IPS-18a (cell line): ENCODE measurements around the gene CDKAL1.
"Not testable (repeated sequence)": the region's sequence is repeated elsewhere in the genome, so short reads cannot be mapped to it uniquely, and the experiment has no call there.

Source experiments
- H3K27ac ChIP-seq: one replicate; pipeline ENCODE4 v1.5.1; 2013; ENCODE audit warnings: low read length
- H3K27me3 ChIP-seq: one replicate; pipeline ENCODE4 v1.6.1; 2013; ENCODE audit warnings: mild to moderate bottlenecking, low read length; ENCODE audit not compliant: control insufficient read depth, insufficient read depth
- H3K36me3 ChIP-seq: one replicate; pipeline ENCODE4 v1.6.1; 2013; ENCODE audit warnings: low read depth, low read length; ENCODE audit not compliant: control insufficient read depth
- H3K4me1 ChIP-seq: one replicate; pipeline ENCODE4 v1.6.1; 2013; ENCODE audit warnings: low read depth, low read length; ENCODE audit not compliant: control insufficient read depth
- H3K4me3 ChIP-seq: one replicate; pipeline ENCODE4 v1.5.1; 2013; ENCODE audit warnings: low read length
- H3K9ac ChIP-seq: one replicate; pipeline ENCODE4 v1.6.1; 2013; ENCODE audit warnings: mild to moderate bottlenecking, low read length, moderate library complexity
- H3K9me3 ChIP-seq: one replicate; pipeline ENCODE4 v1.6.1; 2013; ENCODE audit warnings: low read depth, low read length; ENCODE audit not compliant: control insufficient read depth

The CDKAL1 gene

DNA sequence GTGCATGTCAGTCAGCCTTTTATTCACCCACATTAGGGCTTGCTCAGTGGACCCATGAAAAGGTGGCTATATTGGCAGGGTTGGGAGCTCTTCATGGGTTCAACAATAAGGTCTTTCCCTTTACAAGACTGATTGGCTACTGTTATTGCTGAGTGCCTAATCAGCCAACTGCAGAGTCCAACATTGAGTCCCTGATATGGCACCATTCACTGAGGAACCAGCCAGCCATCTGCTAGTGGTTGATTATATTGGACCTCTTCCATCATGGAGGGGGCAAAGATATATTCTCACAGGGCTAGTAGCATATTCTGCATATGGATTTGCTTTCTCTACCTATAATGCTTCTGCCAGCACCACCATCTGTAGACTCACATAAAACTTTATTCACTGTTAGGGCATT is 69.9 kb downstream of the CDKAL1 start:
- H3K27ac ChIP-seq, result no peak overlapping the region
- no peak overlapping the region for H3K4me3 ChIP-seq
- H3K9ac ChIP-seq, result no peak overlapping the region
- H3K27me3 ChIP-seq, result no peaks in the 10 kb centered on the region
- no peaks in the 10 kb centered on the region for H3K4me1 ChIP-seq
- no peaks in the 10 kb centered on the region for H3K9me3 ChIP-seq
- H3K36me3 ChIP-seq, result no peaks in the 10 kb centered on the region

DNA sequence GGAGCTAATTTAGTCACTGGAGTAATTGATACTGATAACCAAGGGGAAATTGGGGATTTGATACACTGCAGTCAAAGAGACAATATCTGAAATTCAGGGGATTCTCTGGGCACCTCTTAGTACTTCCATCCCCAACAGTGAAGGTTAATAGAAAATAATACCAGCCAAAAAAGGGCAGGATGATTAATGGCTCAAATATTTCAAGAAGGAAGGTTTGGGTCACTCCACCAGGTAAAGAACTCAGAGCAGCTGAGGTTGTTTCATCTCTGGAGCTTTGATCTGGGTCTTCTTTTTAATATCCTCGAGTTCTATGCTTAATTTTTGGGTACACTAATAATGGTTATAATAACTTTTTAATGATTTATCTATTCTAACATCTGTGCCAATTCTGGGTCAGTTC is 70.8 kb downstream of the CDKAL1 start:
- no peak overlapping the region for H3K4me3 ChIP-seq
- no peak overlapping the region for H3K9ac ChIP-seq
- H3K27ac ChIP-seq, result no peak overlapping the region
- no peaks in the 10 kb centered on the region for H3K4me1 ChIP-seq
- H3K36me3 ChIP-seq, result no peaks in the 10 kb centered on the region
- no peaks in the 10 kb centered on the region for H3K27me3 ChIP-seq
- H3K9me3 ChIP-seq, result no peaks in the 10 kb centered on the region

DNA sequence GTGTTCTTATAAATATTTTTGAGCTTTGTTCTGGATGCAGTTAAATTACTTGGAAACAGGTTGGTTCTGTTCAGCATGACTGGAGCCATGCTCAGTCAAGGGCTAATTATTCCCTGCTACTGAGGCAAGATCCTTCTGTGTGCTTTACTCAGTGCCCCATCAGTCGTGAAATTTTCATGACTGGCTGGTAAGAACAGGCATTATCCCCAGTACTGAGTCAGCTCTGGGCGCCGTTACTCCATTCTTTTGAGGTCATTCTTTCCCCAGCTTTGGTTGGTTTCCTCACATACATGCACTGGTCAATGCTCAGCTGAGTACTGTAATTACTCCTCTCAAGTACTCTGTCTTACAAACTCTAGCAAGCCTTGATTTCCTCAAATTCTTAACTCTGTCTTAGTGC is 71.3 kb downstream of the CDKAL1 start:
- Histone ChIP-seq H3K4me3 (no peak overlapping the region), H3K9me3 (no peaks in the 10 kb centered on the region), H3K4me1 (no peaks in the 10 kb centered on the region), H3K36me3 (no peaks in the 10 kb centered on the region), H3K27ac (no peak overlapping the region), H3K27me3 (no peaks in the 10 kb centered on the region), H3K9ac (no peak overlapping the region)

DNA sequence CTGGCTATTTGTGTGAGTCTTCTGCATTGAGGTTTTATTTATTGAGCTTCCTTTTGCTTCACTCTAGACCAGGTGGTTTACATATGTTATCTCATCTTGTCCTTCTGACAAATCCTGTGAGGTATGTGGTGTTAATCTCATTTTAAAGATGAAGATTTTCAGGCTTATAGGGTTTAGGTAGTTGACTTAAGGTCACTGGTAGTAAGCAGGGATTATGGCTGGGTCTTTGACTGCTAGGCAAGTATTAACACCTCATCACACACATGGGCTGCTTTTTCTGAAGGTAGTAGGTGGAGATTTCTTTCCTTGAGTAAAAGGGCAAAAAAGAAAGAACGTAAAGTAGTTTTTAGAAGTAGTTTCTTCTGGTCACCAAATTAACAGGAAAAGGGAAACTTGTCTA is 72.6 kb downstream of the CDKAL1 start:
- H3K4me1 ChIP-seq, result no peaks in the 10 kb centered on the region
- H3K27ac ChIP-seq, result no peak overlapping the region
- no peaks in the 10 kb centered on the region for H3K9me3 ChIP-seq
- no peak overlapping the region for H3K9ac ChIP-seq
- H3K27me3 ChIP-seq, result no peaks in the 10 kb centered on the region
- no peak overlapping the region for H3K4me3 ChIP-seq
- H3K36me3 ChIP-seq, result no peaks in the 10 kb centered on the region

DNA sequence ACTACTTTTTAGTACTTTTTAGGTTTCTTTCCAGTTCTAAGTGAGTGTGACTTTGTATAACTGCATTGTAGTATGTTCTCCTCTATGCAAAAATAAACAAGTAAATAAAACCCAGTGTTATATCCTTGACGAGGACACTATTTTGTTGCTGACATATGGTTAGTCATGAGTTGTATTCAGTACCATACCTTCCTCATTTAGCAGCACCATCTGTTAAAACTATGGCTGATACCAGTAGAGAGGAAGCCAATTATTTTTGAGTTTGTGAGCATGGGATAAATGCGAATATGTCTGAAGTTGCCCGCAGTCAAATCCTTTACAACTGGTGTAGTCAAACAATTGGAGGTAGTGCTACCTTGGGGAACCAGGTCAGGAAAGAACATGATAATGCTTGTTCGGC is 74.1 kb downstream of the CDKAL1 start:
- no peak overlapping the region for H3K9ac ChIP-seq
- H3K4me3 ChIP-seq, result no peak overlapping the region
- H3K4me1 ChIP-seq, result no peaks in the 10 kb centered on the region
- no peak overlapping the region for H3K27ac ChIP-seq
- H3K27me3 ChIP-seq, result no peaks in the 10 kb centered on the region
- no peaks in the 10 kb centered on the region for H3K9me3 ChIP-seq
- H3K36me3 ChIP-seq, result no peaks in the 10 kb centered on the region

DNA sequence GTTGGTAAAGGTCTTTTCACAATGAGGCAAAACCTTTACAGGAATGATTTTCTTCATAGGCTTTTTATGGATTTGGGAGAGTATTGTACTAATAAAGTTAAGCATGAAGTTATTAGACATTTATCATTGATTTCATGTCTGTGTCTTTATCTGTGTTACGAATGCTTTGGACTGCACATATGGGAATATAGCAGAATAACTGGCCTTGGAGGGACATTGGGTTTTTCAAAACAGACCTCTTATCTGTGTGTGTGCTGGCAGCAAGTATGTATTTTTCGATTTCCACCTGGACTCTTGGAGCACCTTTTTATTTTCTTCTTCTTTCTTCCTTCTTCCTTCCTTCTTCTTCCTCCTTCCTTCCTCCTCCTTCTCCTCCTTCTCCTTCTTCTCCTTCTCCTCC is 74.6 kb downstream of the CDKAL1 start:
- no peaks in the 10 kb centered on the region for H3K9me3 ChIP-seq
- no peak overlapping the region for H3K4me3 ChIP-seq
- H3K9ac ChIP-seq, result no peak overlapping the region
- no peaks in the 10 kb centered on the region for H3K36me3 ChIP-seq
- H3K27me3 ChIP-seq, result no peaks in the 10 kb centered on the region
- no peaks in the 10 kb centered on the region for H3K4me1 ChIP-seq
- H3K27ac ChIP-seq, result no peak overlapping the region

DNA sequence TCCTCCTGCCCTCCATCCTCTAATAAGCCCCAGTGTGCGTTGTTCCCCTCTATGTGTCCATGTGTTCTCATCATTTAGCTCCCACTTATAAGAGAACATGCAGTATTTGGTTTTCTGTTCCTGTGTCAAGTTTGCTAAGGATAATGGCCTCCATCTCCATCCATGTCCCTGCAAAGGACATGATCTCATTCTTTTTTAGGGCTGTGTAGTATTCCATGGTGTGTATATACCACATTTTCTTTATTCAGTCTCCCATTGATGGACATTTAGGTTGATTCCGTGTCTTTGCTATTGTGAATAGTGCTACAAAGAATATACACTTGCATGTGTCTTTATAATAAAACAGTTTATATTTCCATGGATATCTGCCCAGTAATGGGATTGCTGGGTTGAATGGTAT is 75.7 kb downstream of the CDKAL1 start:
- not testable (repeated sequence) for H3K4me1 ChIP-seq, H3K27me3 ChIP-seq, H3K36me3 ChIP-seq, H3K9ac ChIP-seq, H3K9me3 ChIP-seq, H3K27ac ChIP-seq, H3K4me3 ChIP-seq

DNA sequence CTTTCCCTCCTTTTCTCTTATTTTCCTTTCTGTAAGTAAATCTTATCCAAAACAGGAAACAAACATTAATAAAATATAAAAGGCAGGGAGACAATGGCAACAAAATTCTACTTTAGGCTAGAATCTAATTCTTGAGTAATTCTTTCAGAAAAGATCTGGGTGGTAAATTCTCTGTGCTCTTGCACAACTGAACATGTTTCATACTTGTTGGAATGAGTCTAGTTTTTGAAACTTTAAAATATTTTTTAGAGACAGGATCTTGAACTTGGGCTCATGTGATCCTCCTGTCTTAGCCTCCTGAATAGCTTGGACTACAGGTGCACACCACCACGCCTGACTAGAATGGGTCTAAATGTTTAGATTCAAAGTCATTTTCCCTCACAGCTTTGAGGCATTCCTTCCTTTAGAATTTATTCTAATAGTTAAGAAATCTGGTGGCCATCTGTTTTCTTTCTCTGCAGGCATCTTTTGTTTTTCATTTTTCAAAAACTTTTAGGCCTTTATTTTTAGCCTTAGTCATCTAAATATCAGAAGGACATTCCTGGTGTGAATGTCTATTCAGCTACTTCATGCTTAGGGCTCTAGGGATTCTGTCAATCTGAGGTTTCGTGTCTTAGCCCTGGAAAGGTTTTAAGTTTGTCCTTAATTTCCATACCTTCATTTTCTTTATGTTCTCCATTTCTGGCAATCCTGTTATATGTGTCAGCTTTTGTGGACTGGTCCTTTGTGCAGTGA is 76.5 kb downstream of the CDKAL1 start:
- Histone ChIP-seq H3K9me3 (no peaks in the 10 kb centered on the region), H3K27me3 (no peaks in the 10 kb centered on the region), H3K4me3 (no peak overlapping the region), H3K36me3 (no peaks in the 10 kb centered on the region), H3K9ac (no peak overlapping the region), H3K4me1 (no peaks in the 10 kb centered on the region), H3K27ac (no peak overlapping the region)

DNA sequence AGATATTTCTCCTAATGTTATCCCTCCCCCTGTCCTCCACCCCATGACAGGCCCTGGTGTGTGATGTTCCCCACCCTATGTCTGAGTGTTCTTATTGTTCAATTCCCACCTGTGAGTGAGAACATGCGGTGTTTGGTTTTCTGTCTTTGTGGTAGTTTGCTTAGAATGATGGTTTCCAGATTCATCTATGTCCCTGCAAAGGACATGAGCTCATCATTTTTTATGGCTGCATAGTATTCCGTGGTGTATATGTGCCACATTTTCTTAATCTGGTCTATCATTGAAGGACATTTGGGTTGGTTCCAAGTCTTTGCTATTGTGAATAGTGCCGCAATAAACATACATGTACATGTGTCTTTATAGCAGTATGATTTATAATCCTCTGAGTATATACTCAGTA is 83.3 kb downstream of the CDKAL1 start:
- not testable (repeated sequence) for H3K27me3 ChIP-seq, H3K4me1 ChIP-seq, H3K9me3 ChIP-seq, H3K4me3 ChIP-seq, H3K36me3 ChIP-seq, H3K9ac ChIP-seq, H3K27ac ChIP-seq

DNA sequence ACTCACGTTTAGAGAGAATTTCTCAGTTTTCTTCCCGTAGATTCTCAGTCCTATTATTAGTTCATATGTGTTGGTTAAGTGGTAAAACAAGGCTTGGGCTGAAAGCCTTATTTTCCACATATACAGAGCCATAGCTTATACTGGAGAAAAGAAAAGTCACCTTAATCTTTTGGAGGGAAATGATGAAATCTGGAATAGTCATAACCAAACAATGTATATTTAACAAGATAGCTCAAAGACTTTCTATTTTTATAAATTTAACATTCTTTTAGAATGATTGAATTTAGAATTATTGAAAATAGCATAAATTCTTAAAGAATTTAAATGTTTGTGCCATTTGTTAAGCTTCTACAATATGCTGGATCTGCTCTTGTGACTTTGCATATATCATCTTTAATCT is 85.8 kb downstream of the CDKAL1 start:
- no peaks in the 10 kb centered on the region for H3K36me3 ChIP-seq
- H3K27me3 ChIP-seq, result no peaks in the 10 kb centered on the region
- H3K9ac ChIP-seq, result no peak overlapping the region
- no peak overlapping the region for H3K4me3 ChIP-seq
- H3K9me3 ChIP-seq, result no peaks in the 10 kb centered on the region
- no peaks in the 10 kb centered on the region for H3K4me1 ChIP-seq
- H3K27ac ChIP-seq, result no peak overlapping the region

DNA sequence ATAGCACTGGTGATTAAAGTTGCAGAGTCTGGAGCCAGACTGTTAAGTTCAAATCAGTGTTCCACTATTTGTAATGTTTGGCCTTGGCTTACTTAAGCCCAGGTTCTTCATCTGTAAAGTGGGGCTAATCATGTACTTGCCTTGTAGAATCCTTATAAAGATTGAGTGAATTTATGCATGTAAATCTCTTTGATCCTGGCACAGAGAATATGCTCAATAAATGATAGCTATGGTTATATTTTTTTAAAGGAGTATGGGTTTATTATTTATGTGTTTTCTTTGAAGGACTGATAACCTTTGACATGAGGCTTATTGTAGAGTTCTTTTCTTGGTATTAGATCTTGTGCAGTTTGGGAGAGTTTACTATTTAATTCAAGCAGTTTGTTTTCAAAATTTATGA is 89.5 kb downstream of the CDKAL1 start:
- Histone ChIP-seq H3K27me3 (no peaks in the 10 kb centered on the region), H3K27ac (no peak overlapping the region), H3K9me3 (no peaks in the 10 kb centered on the region), H3K9ac (no peak overlapping the region), H3K4me1 (peaks cover 11% of the 10 kb centered on the region), H3K4me3 (no peak overlapping the region), H3K36me3 (no peaks in the 10 kb centered on the region)

DNA sequence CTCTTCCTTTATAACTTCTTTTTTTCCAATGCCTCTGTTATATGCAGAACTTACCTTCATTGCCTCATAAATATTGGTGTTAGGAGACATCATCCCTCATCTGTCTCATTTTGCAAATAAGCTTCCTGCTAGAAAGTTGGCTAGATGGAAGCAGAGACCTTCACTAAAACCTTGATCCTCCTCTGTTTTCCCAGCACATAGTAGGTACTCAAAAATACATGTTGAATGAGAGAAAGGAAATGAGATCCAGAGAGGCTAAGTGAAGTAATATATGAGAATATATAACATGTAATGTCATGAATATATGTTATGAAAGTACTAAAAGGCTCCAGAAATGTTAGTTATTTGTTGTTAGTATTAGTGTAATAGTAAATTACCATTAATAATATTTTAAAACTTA is 91.9 kb downstream of the CDKAL1 start:
- no peaks in the 10 kb centered on the region for H3K36me3 ChIP-seq
- no peaks in the 10 kb centered on the region for H3K9me3 ChIP-seq
- no peaks in the 10 kb centered on the region for H3K27me3 ChIP-seq
- H3K4me1 ChIP-seq, result peaks cover 35% of the 10 kb centered on the region
- no peak overlapping the region for H3K4me3 ChIP-seq
- no peak overlapping the region for H3K9ac ChIP-seq
- no peak overlapping the region for H3K27ac ChIP-seq
